GM18867 (cell line): ENCODE data around the gene CORO2B.

Experiments
- ATAC-seq: cut with Tn5 transposase; IDR thresholded peaks from one replicate; pipeline ENCODE4 v1.9.1; 2021; ENCODE audit warnings: mild to moderate bottlenecking, moderate library complexity; ENCODE audit not compliant: unreplicated experiment

CORO2B gene

GRCh38 chr15:68571582-68571981 is 7.2 kb upstream of the CORO2B start:
- ATAC-seq = no peak

- ATAC-seq = no peak
Observed at GRCh38 chr15:68572309-68572708, 6.5 kb upstream of the CORO2B start.

GRCh38 chr15:68572921-68573320 is 5.9 kb upstream of the CORO2B start:
- no peak for ATAC-seq

- no peak for ATAC-seq
Observed at GRCh38 chr15:68574046-68574445, 4.7 kb upstream of the CORO2B start.

- no peak for ATAC-seq
Observed at GRCh38 chr15:68574629-68575028, 4.2 kb upstream of the CORO2B start.

- no peak for ATAC-seq
Observed at GRCh38 chr15:68576235-68576892, 2.4 kb upstream of the CORO2B start.

GRCh38 chr15:68578175-68578979 is 416 bp upstream of the CORO2B start:
- ATAC-seq = no peak

- ATAC-seq = no peak
Observed at GRCh38 chr15:68580026-68580882, 1.5 kb downstream of the CORO2B start.

GRCh38 chr15:68580883-68581155 is 2.0 kb downstream of the CORO2B start:
- no peak for ATAC-seq

- ATAC-seq = no peak
Observed at GRCh38 chr15:68581725-68582124, 2.9 kb downstream of the CORO2B start.

GRCh38 chr15:68582236-68582635 is 3.4 kb downstream of the CORO2B start:
- no peak for ATAC-seq

- ATAC-seq = no peak
Observed at GRCh38 chr15:68582864-68583263, 4.1 kb downstream of the CORO2B start.

- ATAC-seq = no peak
Observed at GRCh38 chr15:68583321-68583720, 4.5 kb downstream of the CORO2B start.

GRCh38 chr15:68583936-68584755 is 5.4 kb downstream of the CORO2B start:
- ATAC-seq = no peak

GRCh38 chr15:68584756-68585573 is 6.2 kb downstream of the CORO2B start:
- ATAC-seq = no peak

- no peak for ATAC-seq
Observed at GRCh38 chr15:68585574-68586273, 6.9 kb downstream of the CORO2B start.

- ATAC-seq = no peak
Observed at GRCh38 chr15:68586274-68586961, 7.6 kb downstream of the CORO2B start.

- no peak for ATAC-seq
Observed at GRCh38 chr15:68587769-68588385, 9.1 kb downstream of the CORO2B start.
